ENCODE measurements around the gene MRPL52.
"Not testable (repeated sequence)": the region's sequence is repeated elsewhere in the genome, so short reads cannot be mapped to it uniquely, and the experiment has no call there.

MRPL52 gene

GRCh38 chr14:22852599-22852939, 22.9 kb downstream of the MRPL52 start:
- CTCF ChIA-PET: interaction anchor here (0.7 to 17.4 kb wide), 47 partner anchors 9 to 462 kb away, joined by 3 to 262 read pairs (median 8); partner anchors contain the start of genes DAD1, LRP10, MMP14 and MRPL52
- DNase-seq (ENCODE audit: extremely low spot score): no peak
- no peak for TF ChIP-seq CTCF (IDR thresholded peaks at IDR 0.05; ENCODE audit: control extremely low read depth, extremely low read depth, low read depth, missing control alignments)
- POLR2A ChIA-PET: interaction anchor here (0.6 kb wide), 1 partner anchor 282 kb away, joined by 3 read pairs; no protein-coding TSS in a partner anchor

- ChIA-PET POLR2A (interaction anchor here (0.6 kb wide), 1 partner anchor 283 kb away, joined by 3 read pairs; no protein-coding TSS in a partner anchor), CTCF (interaction anchor here (0.7 to 17.4 kb wide), 53 partner anchors 9 to 538 kb away, joined by 3 to 262 read pairs (median 8); partner anchors contain the start of genes DAD1, LRP10, MMP14 and MRPL52)
- peak; percentile 87 for DNase-seq (ENCODE audit: extremely low spot score)
- TF ChIP-seq CTCF (IDR thresholded peaks at IDR 0.05; ENCODE audit: control extremely low read depth, extremely low read depth, low read depth, missing control alignments): peak; percentile 86
Observed at GRCh38 chr14:22852940-22853767, 23.5 kb downstream of the MRPL52 start.

- POLR2A ChIA-PET; DNase-seq (ENCODE audit: extremely low spot score): not testable (repeated sequence)
- CTCF ChIA-PET: interaction anchor here (0.7 to 17.4 kb wide), 44 partner anchors 10 to 464 kb away, joined by 3 to 262 read pairs (median 7); partner anchors contain the start of genes ABHD4, LRP10, OXA1L and REM2
Observed at GRCh38 chr14:22854296-22854695, 24.6 kb downstream of the MRPL52 start.

- no peak for DNase-seq (ENCODE audit: extremely low spot score)
- TF ChIP-seq CTCF (IDR thresholded peaks at IDR 0.05; ENCODE audit: control extremely low read depth, extremely low read depth, low read depth, missing control alignments): no peak
- POLR2A ChIA-PET: no interaction called here
- CTCF ChIA-PET: interaction anchor here (0.7 to 17.4 kb wide), 31 partner anchors 9 to 465 kb away, joined by 3 to 262 read pairs (median 6); partner anchors contain the start of genes ABHD4, LRP10 and SLC7A7
Observed at GRCh38 chr14:22854963-22855724, 25.5 kb downstream of the MRPL52 start.

GRCh38 chr14:22856428-22856827, 26.7 kb downstream of the MRPL52 start:
- ChIA-PET POLR2A (no interaction called here), CTCF (interaction anchor here (1.2 to 17.4 kb wide), 9 partner anchors 28 to 300 kb away, joined by 3 to 262 read pairs (median 23); partner anchors contain the start of gene SLC7A7)
- DNase-seq (ENCODE audit: extremely low spot score): no peak
- no peak for TF ChIP-seq CTCF (IDR thresholded peaks at IDR 0.05; ENCODE audit: control extremely low read depth, extremely low read depth, low read depth, missing control alignments)

GRCh38 chr14:22860377-22860776, 30.7 kb downstream of the MRPL52 start:
- ChIA-PET POLR2A (interaction anchor here (0.6 to 1.1 kb wide), 3 partner anchors 42 to 298 kb away, joined by 3 to 10 read pairs (median 8); no protein-coding TSS in a partner anchor), CTCF (interaction anchor here (1.0 to 17.4 kb wide), 7 partner anchors 12 to 207 kb away, joined by 3 to 262 read pairs (median 5); partner anchors contain the start of gene SLC7A7)
- DNase-seq (ENCODE audit: extremely low spot score): not testable (repeated sequence)

GRCh38 chr14:22861651-22862050, 32.0 kb downstream of the MRPL52 start:
- POLR2A ChIA-PET: no interaction called here
- TF ChIP-seq CTCF (IDR thresholded peaks at IDR 0.05; ENCODE audit: control extremely low read depth, extremely low read depth, low read depth, missing control alignments): no peak
- DNase-seq (ENCODE audit: extremely low spot score): no peak
- CTCF ChIA-PET: interaction anchor here (0.8 to 17.4 kb wide), 12 partner anchors 8 to 385 kb away, joined by 3 to 262 read pairs (median 6); partner anchors contain the start of genes LRP10 and SLC7A7
